Inferior parietal cortex (tissue), 1 donor: ENCODE results near the gene RPS3.

ENCODE experiments used
- DNase-seq: peaks from one replicate; pipeline ENCODE4 v3.0.0-alpha.2; 2016; ENCODE audit errors: extremely low spot score

The RPS3 gene

DNA sequence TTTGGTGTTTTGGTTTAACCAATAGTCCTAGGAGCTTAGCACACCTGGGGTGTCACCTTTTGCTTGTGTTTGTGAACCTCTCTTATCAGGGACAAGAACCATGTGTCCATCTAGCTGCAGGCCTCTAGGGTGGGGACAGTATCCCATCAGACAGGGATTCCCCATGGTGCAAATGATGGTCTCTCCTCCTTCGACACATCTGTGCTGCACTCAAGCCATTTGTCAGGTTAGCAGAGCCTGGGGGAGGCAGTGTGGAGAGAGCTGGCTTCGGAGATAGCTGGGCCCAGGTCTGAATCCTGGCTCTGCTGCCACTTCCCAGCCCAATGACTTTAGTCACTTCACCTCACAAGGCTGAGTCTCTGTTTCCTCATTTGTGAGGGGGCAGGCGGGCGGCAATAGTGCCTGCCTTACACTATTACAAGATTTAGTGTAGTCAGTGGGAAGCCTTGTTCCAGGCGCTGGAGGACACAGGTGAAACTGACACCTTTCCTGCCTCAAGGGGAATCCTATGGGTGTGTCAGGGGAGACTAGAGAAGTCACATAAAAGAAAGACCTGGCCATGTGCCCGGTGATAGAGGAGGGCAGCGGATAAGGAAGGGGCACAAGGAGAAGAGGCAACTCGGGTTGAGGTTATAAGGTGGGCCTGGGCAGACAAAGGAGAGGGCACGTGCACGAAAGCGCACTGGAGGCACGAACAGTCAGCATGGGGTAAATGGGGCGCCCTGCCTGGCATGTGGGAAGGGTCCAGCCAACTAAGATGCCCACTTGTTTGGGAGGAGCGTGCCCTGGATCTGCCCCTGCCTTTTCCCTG is 21.1 kb downstream of the RPS3 start:
- no peak for DNase-seq

- DNase-seq, result no peak
Measured at GRCh38 chr11:75421035-75421602, 21.8 kb downstream of the RPS3 start.

DNA sequence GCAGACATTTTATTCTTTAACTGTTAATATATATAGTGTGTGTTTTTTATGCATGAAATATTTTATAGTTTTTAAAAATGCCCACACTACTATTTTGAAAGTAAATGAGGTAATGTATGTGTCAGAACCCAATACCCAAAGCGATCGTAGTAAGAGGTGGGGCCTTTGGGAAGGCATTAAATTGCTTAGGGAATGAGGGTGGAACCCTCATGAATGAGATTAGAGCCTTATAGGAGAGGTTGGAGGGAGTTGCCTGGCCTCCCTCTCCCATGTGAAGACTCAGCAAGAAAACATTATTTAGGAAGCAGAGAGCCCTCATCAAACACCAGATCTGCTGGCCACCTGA is 22.6 kb downstream of the RPS3 start:
- no peak for DNase-seq

GRCh38 chr11:75422248-75423231 is 23.2 kb downstream of the RPS3 start:
- no peak for DNase-seq

GRCh38 chr11:75423721-75424120 is 24.4 kb downstream of the RPS3 start:
- DNase-seq, result no peak

DNA sequence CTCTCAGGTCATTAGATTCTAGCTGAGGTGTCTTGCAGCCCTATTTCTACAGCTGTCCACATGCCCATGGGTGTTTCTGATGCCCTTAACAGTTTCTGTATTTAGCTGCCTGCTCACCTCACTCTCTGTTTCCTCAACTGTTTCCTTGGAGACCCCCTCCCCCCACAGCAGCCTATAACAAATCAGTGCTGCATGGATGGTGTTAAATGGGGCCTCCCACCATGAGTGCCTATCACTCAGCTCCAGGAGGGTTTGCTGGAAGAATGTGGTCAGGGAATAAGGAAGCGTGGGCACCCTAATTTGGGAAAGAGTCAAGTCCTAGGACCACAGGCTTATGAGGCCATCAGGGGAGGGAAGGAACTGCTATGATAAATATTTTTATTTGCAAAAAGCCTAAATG is 25.1 kb downstream of the RPS3 start:
- no peak for DNase-seq

DNA sequence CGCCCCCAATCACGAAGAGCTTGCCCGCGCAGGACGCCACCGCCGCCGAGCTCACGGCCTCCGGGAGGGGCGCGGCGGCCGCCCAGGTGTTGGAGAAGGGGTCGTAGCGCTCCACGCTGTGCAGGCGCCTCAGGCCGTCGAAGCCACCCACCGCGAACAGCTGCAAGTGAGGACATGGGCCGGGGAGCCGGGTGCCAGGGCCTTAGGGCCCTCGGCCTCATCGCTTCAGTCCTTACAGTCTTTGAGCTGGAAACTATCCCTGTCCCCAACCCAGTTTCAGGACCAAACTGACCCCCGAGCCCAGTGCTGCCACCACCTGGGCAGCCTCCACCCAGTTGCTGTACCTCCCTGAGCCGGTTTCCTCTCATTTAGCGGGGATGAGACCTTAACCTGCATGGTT is 26.1 kb downstream of the RPS3 start:
- no peak for DNase-seq

GRCh38 chr11:75426720-75427086 is 27.4 kb downstream of the RPS3 start:
- no peak for DNase-seq

- DNase-seq, result no peak
Measured at GRCh38 chr11:75427181-75427580, 27.9 kb downstream of the RPS3 start.

GRCh38 chr11:75428281-75428724 is 29.0 kb downstream of the RPS3 start:
- peak; percentile 70 for DNase-seq

DNA sequence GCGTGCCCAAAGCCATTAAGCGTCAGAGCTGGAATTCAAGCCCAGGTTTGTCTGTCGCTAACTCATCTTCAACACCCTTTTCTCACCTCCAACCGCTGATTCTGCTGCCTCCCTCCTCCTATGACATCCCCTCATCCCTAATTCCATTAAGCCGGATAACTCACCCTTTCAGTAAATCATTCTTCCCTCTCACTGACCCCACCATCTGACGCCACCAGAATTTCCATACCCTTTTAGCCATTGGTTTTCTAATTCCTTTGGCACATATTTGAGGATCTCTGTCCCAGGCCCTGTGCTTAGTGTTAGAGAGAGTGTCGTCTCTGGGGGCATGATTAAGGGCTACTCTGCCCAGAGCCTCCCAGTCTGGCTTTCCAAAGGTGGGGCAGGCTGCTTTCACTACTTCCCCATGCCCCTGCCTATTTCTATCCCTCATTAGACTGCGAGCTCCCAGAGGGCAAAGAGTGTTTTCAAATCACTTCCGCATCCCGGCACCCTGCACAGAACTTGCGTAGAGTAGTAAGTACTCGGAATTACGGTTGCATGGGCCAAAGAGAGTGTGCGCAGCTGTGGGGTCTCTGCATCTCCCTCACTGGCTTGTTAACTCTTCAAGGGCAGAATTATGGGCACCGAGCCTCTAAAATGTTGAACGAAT is 29.8 kb downstream of the RPS3 start:
- no peak for DNase-seq

DNA sequence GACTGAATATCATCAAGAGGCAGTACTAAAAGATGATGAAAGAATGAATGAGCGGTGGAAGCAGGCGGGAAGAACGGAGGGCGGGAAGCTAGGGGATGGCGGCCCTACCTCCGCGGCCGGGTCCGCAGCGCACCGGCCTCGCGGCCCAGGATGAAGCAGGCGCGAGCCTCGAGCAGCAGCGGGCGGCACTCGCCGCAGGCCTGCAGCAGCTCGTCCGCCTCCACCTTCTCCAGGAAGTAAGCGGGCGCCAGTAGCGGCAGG is 30.3 kb downstream of the RPS3 start:
- no peak for DNase-seq

DNA sequence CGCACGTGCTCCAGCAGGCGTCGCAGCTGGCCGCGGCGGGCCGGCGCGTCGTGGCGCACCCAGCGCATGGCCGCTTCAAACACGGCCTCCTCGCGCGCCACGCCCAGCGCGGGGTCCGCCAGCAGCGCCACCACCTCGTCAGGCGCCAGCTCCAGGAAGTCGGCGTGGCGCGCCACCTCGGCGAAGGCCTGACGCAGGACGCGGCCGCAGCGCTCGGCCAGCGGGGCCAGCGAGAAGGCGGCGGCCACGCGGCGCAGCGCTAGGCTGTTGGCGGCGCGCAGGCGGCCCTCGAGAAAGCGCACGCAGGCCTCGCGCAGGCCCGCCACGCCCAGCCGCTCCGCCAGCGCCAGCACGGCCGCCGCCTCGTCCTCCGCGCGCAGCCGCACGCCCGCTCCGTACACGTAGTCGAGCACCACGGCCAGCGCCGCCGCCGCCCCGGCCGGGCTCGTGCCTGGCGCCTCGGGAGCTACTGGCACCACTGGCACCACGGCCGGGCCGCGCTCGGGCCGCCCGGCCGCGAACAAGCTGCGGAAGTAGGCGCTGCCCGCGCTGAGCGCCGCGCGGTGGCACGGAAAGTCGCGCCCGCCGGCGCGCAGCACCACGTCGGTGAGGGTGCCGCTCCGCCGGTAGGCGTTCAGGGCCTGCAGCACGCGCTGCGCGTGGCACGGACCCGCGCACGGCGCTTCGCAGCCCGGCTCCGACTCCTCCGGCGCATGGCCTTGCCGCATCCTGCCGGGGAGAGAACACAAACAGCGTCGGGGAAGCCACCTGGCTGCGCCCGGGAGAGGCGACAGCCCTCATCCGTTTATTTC is 30.8 kb downstream of the RPS3 start:
- no peak for DNase-seq

DNA sequence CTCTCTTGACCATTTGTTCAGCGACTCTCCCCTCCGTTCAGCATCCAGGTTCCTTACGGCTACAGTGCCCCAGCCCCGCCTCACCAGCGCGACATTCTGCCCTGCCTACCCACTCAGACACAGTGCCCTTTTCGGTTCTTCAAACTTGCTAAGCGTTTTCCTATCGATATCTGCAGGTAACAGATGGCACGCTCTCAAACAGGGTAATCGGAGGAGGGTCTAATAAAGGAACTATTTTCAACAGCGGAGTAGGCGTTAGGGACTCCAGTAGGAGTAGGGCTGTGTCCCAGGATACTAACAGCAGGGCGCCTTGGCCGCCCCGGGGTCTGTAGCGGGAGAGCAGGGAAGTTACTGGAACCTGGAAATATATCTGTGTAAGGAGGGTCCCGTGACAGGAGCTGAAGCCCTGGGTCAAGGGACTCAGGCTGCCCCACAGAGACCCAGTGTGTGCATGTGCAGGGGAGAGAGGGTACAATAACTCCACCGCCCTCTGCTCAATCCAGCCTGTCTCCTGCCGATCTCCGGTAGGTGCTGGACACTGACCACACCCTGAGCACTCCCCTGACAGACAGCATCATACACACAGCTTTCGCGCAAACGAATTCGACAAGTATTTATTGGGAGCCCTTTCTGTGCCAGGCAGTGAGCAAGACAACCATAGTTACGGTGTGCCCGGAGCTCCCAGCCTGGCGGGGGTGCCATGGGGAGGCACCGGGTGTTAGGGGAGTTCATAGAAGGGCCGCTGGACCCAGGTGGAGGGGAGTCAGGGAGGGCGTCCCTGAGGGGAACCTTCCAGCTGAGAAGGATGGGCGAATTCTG is 31.6 kb downstream of the RPS3 start:
- no peak for DNase-seq

GRCh38 chr11:75431533-75432525 is 32.5 kb downstream of the RPS3 start:
- DNase-seq, result no peak

GRCh38 chr11:75432911-75433321 is 33.6 kb downstream of the RPS3 start, which contains the start of gene KLHL35:
TSS of gene KLHL35 (minus strand) at chr11:75433203. CDS start at chr11:75430629, 2,574 bp downstream.
- no peak for DNase-seq

- DNase-seq, result no peak
Measured at GRCh38 chr11:75433443-75433842, 34.1 kb downstream of the RPS3 start.

GRCh38 chr11:75434051-75434450 is 34.7 kb downstream of the RPS3 start:
- DNase-seq, result no peak
